Activated CD4-positive, alpha-beta memory T cell treated with anti-CD3 and anti-CD28 coated beads, Interleukin-2, amount 10 ng/mL, durations not matched to agents 7 days and 5 days (primary cell): ENCODE data around the gene IPO13. TPM values are rescaled to one million over a fixed set of nuclear protein-coding genes. Genes with fewer than 3 reads are reported as not detected.

Experiments used
- CTCF ChIA-PET: fragments of 350-600 bp; sonication (Branson Sonifier 250); formaldehyde crosslinking; loops from one replicate; lab custom pipeline; 2021; ENCODE audit warnings: antibody characterized with exemption, inconsistent platforms; lab: Charles Lee
- POLR2A ChIA-PET: fragments of 350-600 bp; sonication (Branson Sonifier 250); formaldehyde crosslinking; loops from one replicate; lab custom pipeline; 2021; ENCODE audit warnings: antibody characterized with exemption; lab: Charles Lee
- DNase-seq: peaks from one replicate; pipeline ENCODE4 v3.0.0-alpha.2; 2020
- H3K27ac Mint-ChIP-seq: one replicate; pipeline ENCODE4 v1.8.0; 2021; ENCODE audit warnings: mild to moderate bottlenecking, mixed read lengths
- H3K27me3 Mint-ChIP-seq: one replicate; pipeline ENCODE4 v1.8.0; 2021; ENCODE audit warnings: mixed read lengths
- H3K36me3 Mint-ChIP-seq: one replicate; pipeline ENCODE4 v1.8.0; 2021; ENCODE audit warnings: low read depth, mixed read lengths
- H3K4me1 Mint-ChIP-seq: one replicate; pipeline ENCODE4 v1.8.0; 2021; ENCODE audit warnings: mixed read lengths
- H3K4me3 Mint-ChIP-seq: one replicate; pipeline ENCODE4 v1.8.0; 2021; ENCODE audit warnings: mild to moderate bottlenecking, mixed read lengths
- H3K9me3 Mint-ChIP-seq: one replicate; pipeline ENCODE4 v1.8.0; 2021; ENCODE audit warnings: mixed read lengths
- total RNA-seq, 2 experiments: library from RNA; stranded (reverse); gene quantifications; one replicate each; pipeline ENCODE4 v1.2.3, GENCODE V29; 2021

IPO13 gene
- total RNA-seq, 2 experiments from 2014 or later = 21.5 to 23.5 TPM

GRCh38 chr1:43990271-43991199 is 43.8 kb downstream of the IPO13 start:
- no peak for DNase-seq
- Mint-ChIP-seq H3K4me1 (peaks cover 24% of the 10 kb centered on the region), H3K4me3 (peak overlapping the region; percentile 90), H3K36me3 (no peaks in the 10 kb centered on the region), H3K9me3 (no peaks in the 10 kb centered on the region), H3K27me3 (no peaks in the 10 kb centered on the region), H3K27ac (no peak overlapping the region)
- POLR2A ChIA-PET = interaction anchor here (0.7 to 3.5 kb wide), 3 partner anchors 15 to 44 kb away, joined by 3 to 19 read pairs (median 3); partner anchors contain the start of genes ATP6V0B and IPO13
- CTCF ChIA-PET = interaction anchor here (0.8 to 1.8 kb wide), 2 partner anchors 15 to 16 kb away, joined by 3 to 8 read pairs; partner anchors contain the start of gene ATP6V0B

- CTCF ChIA-PET = no interaction called here
- Mint-ChIP-seq H3K27me3 (no peaks in the 10 kb centered on the region), H3K27ac (no peak overlapping the region), H3K4me1 (peaks cover 24% of the 10 kb centered on the region), H3K9me3 (no peaks in the 10 kb centered on the region), H3K4me3 (peak overlapping the region; percentile 90), H3K36me3 (no peaks in the 10 kb centered on the region)
- DNase-seq = no peak
- POLR2A ChIA-PET = interaction anchor here (1.0 to 3.5 kb wide), 2 partner anchors 16 to 44 kb away, joined by 3 to 19 read pairs; partner anchors contain the start of genes ATP6V0B and IPO13
Measured at GRCh38 chr1:43991200-43991475, 44.4 kb downstream of the IPO13 start.

- H3K27me3 Mint-ChIP-seq = no peaks in the 10 kb centered on the region
Measured at GRCh38 chr1:43991476-43992231, 44.9 kb downstream of the IPO13 start, which contains the start of gene CCDC24. Gene CCDC24, plus strand, starts transcription at chr1:43991599. Its CDS starts 280 bp downstream, at chr1:43991879.

GRCh38 chr1:43992232-43992995 is 45.7 kb downstream of the IPO13 start:
- Mint-ChIP-seq H3K4me1 (peaks cover 24% of the 10 kb centered on the region), H3K27me3 (no peaks in the 10 kb centered on the region), H3K9me3 (no peaks in the 10 kb centered on the region), H3K36me3 (no peaks in the 10 kb centered on the region), H3K27ac (no peak overlapping the region), H3K4me3 (peak overlapping the region; percentile 90)
- DNase-seq = no peak
- ChIA-PET CTCF (interaction anchor here (0.8 to 2.9 kb wide), 9 partner anchors 12 to 229 kb away, joined by 3 to 12 read pairs (median 6); partner anchors contain the start of gene ATP6V0B), POLR2A (interaction anchor here (1.8 kb wide), 1 partner anchor 17 kb away, joined by 15 read pairs; the partner anchor contains the start of gene ATP6V0B)

More at GRCh38 chr1:43991476-43992231, 44.9 kb downstream of the IPO13 start, which contains the start of gene CCDC24:
- Mint-ChIP-seq H3K36me3 (no peaks in the 10 kb centered on the region), H3K4me3 (peak within 1 kb of the TSS; percentile 90), H3K4me1 (peaks cover 24% of the 10 kb centered on the region), H3K27ac (peak within 1 kb of the TSS; percentile 64), H3K9me3 (no peaks in the 10 kb centered on the region)
- ChIA-PET CTCF (interaction anchor here (1.0 to 2.9 kb wide), 6 partner anchors 13 to 228 kb away, joined by 3 to 12 read pairs (median 8); partner anchors contain the start of gene ATP6V0B), POLR2A (interaction anchor here (1.8 to 3.5 kb wide), 2 partner anchors 16 kb away, joined by 15 to 19 read pairs; partner anchors contain the start of gene ATP6V0B)
- DNase-seq = peak; percentile 78

GRCh38 chr1:43993206-43993914 is 46.6 kb downstream of the IPO13 start:
- H3K27me3 Mint-ChIP-seq = no peaks in the 10 kb centered on the region
- ChIA-PET CTCF (interaction anchor here (0.8 to 2.9 kb wide), 10 partner anchors 11 to 230 kb away, joined by 3 to 12 read pairs (median 6); partner anchors contain the start of gene ATP6V0B), POLR2A (interaction anchor here (1.8 kb wide), 1 partner anchor 18 kb away, joined by 15 read pairs; the partner anchor contains the start of gene ATP6V0B)
- no peak for DNase-seq
- no peaks in the 10 kb centered on the region for H3K36me3 Mint-ChIP-seq
- H3K9me3 Mint-ChIP-seq = no peaks in the 10 kb centered on the region
- peaks cover 25% of the 10 kb centered on the region for H3K4me1 Mint-ChIP-seq
- H3K27ac Mint-ChIP-seq = no peak overlapping the region
- no peak overlapping the region for H3K4me3 Mint-ChIP-seq

GRCh38 chr1:43994071-43994470 is 47.3 kb downstream of the IPO13 start:
- H3K27me3 Mint-ChIP-seq = no peaks in the 10 kb centered on the region
- DNase-seq = no peak
- ChIA-PET POLR2A (no interaction called here), CTCF (interaction anchor here (0.6 to 2.9 kb wide), 7 partner anchors 10 to 59 kb away, joined by 3 to 12 read pairs (median 5); partner anchors contain the start of gene ATP6V0B)
- H3K4me3 Mint-ChIP-seq = no peak overlapping the region
- H3K36me3 Mint-ChIP-seq = no peaks in the 10 kb centered on the region
- no peak overlapping the region for H3K27ac Mint-ChIP-seq
- H3K4me1 Mint-ChIP-seq = peaks cover 29% of the 10 kb centered on the region
- no peaks in the 10 kb centered on the region for H3K9me3 Mint-ChIP-seq

GRCh38 chr1:43994794-43995790 is 48.3 kb downstream of the IPO13 start:
- Mint-ChIP-seq H3K27ac (no peak overlapping the region), H3K4me3 (no peak overlapping the region), H3K36me3 (no peaks in the 10 kb centered on the region), H3K9me3 (no peaks in the 10 kb centered on the region), H3K27me3 (no peaks in the 10 kb centered on the region), H3K4me1 (peaks cover 29% of the 10 kb centered on the region)
- POLR2A ChIA-PET = no interaction called here
- no peak for DNase-seq
- CTCF ChIA-PET = interaction anchor here (0.6 to 1.3 kb wide), 3 partner anchors 9 to 53 kb away, joined by 3 to 5 read pairs (median 4); no protein-coding TSS in a partner anchor

GRCh38 chr1:43995984-43996732 is 49.4 kb downstream of the IPO13 start:
- Mint-ChIP-seq H3K9me3 (no peaks in the 10 kb centered on the region), H3K27ac (no peak overlapping the region), H3K4me3 (no peak overlapping the region), H3K36me3 (no peaks in the 10 kb centered on the region), H3K4me1 (peaks cover 26% of the 10 kb centered on the region), H3K27me3 (no peaks in the 10 kb centered on the region)
- DNase-seq = no peak
- ChIA-PET CTCF (interaction anchor here (1.3 kb wide), 1 partner anchor 52 kb away, joined by 4 read pairs; no protein-coding TSS in a partner anchor), POLR2A (no interaction called here)

GRCh38 chr1:43996733-43997115 is 50.0 kb downstream of the IPO13 start:
- no peaks in the 10 kb centered on the region for H3K9me3 Mint-ChIP-seq
- ChIA-PET CTCF (no interaction called here), POLR2A (no interaction called here)

GRCh38 chr1:43997295-43997999 is 50.7 kb downstream of the IPO13 start:
- ChIA-PET POLR2A (no interaction called here), CTCF (no interaction called here)
- no peak overlapping the region for H3K27ac Mint-ChIP-seq
- no peak overlapping the region for H3K4me3 Mint-ChIP-seq
- DNase-seq = no peak
- no peaks in the 10 kb centered on the region for H3K36me3 Mint-ChIP-seq
- H3K4me1 Mint-ChIP-seq = peaks cover 14% of the 10 kb centered on the region
- no peaks in the 10 kb centered on the region for H3K9me3 Mint-ChIP-seq
- H3K27me3 Mint-ChIP-seq = no peaks in the 10 kb centered on the region

More at GRCh38 chr1:43996733-43997115, 50.0 kb downstream of the IPO13 start:
- DNase-seq = no peak
- no peaks in the 10 kb centered on the region for H3K27me3 Mint-ChIP-seq
- H3K4me1 Mint-ChIP-seq = peaks cover 20% of the 10 kb centered on the region
- H3K36me3 Mint-ChIP-seq = no peaks in the 10 kb centered on the region
- no peak overlapping the region for H3K4me3 Mint-ChIP-seq
- H3K27ac Mint-ChIP-seq = no peak overlapping the region
